OCI-LY1 (cell line): ENCODE data around the gene CHD5.
A peak's percentile ranks its signal among the peaks of the same experiment; 100 is the strongest.

Source experiments
- H2AFZ ChIP-seq: fragments of 200-600 bp; sonication (generic), shearing (Covaris generic); 2 replicates; pipeline ENCODE4 v1.6.0; 2014; ENCODE audit warnings: antibody characterized with exemption, mild to moderate bottlenecking, low read length
- H3F3A ChIP-seq: fragments of 200-600 bp; sonication (generic), shearing (Covaris generic); 2 replicates; pipeline ENCODE4 v1.6.0; 2014; ENCODE audit warnings: mild to moderate bottlenecking, antibody characterized with exemption, low read length, moderate library complexity; ENCODE audit not compliant: insufficient read depth
- H3K27ac ChIP-seq: fragments of 200-600 bp; sonication (generic); 2 replicates; pipeline ENCODE4 v1.5.1; 2014; ENCODE audit warnings: low read length, mixed run types, mild to moderate bottlenecking, low read depth; ENCODE audit not compliant: poor library complexity, severe bottlenecking
- H3K27me3 ChIP-seq: fragments of 200-600 bp; sonication (generic); 2 replicates; pipeline ENCODE4 v1.6.0; 2014; ENCODE audit warnings: antibody characterized with exemption, mild to moderate bottlenecking, low read length, moderate library complexity; ENCODE audit not compliant: insufficient read depth
- H3K36me3 ChIP-seq: fragments of 200-600 bp; sonication (generic); 2 replicates; pipeline ENCODE4 v1.6.1; 2014; ENCODE audit warnings: mild to moderate bottlenecking, antibody characterized with exemption, low read length, moderate library complexity, mixed read lengths; ENCODE audit not compliant: insufficient read depth
- H3K4me1 ChIP-seq: fragments of 200-600 bp; sonication (generic); 2 replicates; pipeline ENCODE4 v1.5.1; 2014; ENCODE audit warnings: mild to moderate bottlenecking, low read length, moderate library complexity; ENCODE audit not compliant: insufficient read depth, severe bottlenecking
- H3K4me2 ChIP-seq: fragments of 200-600 bp; sonication (generic), shearing (Covaris generic); 2 replicates; pipeline ENCODE4 v1.6.1; 2014; ENCODE audit warnings: low read length
- H3K4me3 ChIP-seq: fragments of 200-600 bp; sonication (generic); 2 replicates; pipeline ENCODE4 v1.5.1; 2014; ENCODE audit warnings: low read length, low read depth, mild to moderate bottlenecking, mixed read lengths; ENCODE audit not compliant: poor library complexity, severe bottlenecking
- H3K79me2 ChIP-seq: fragments of 200-600 bp; shearing (Covaris generic); 2 replicates; pipeline ENCODE4 v1.6.1; 2016; ENCODE audit warnings: mixed run types, low read length, mixed read lengths; ENCODE audit not compliant: insufficient read depth
- H3K9ac ChIP-seq: fragments of 200-600 bp; sonication (generic), shearing (Covaris generic); 2 replicates; pipeline ENCODE4 v1.6.1; 2014; ENCODE audit warnings: mild to moderate bottlenecking, low read length, mixed read lengths
- H3K9me2 ChIP-seq: fragments of 200-600 bp; sonication (generic), shearing (Covaris generic); 2 replicates; pipeline ENCODE4 v1.6.1; 2014; ENCODE audit warnings: low read depth, mild to moderate bottlenecking, low read length, mixed read lengths
- H3K9me3 ChIP-seq: fragments of 200-600 bp; shearing (Covaris generic); 2 replicates; pipeline ENCODE4 v1.6.1; 2014; ENCODE audit warnings: low read length, mixed read lengths
- H4K20me1 ChIP-seq: fragments of 200-600 bp; sonication (generic), shearing (Covaris generic); 2 replicates; pipeline ENCODE4 v1.6.0; 2016; ENCODE audit warnings: mild to moderate bottlenecking, low read length; ENCODE audit not compliant: insufficient read depth
- CTCF ChIP-seq: fragments of 200-600 bp; sonication (generic), shearing (Covaris generic); IDR thresholded peaks from 2 replicates; pipeline ENCODE4 v1.5.1; 2017; ENCODE audit warnings: mild to moderate bottlenecking, antibody characterized with exemption, low read length, moderate library complexity, mixed read lengths
- EZH2 ChIP-seq: fragments of 200-600 bp; sonication (generic), shearing (Covaris generic); IDR thresholded peaks from 2 replicates; pipeline ENCODE4 v1.8.0; 2017; ENCODE audit warnings: borderline replicate concordance, mixed run types, mild to moderate bottlenecking, antibody characterized with exemption, low read length, moderate library complexity, mixed read lengths

Gene CHD5

GRCh38 chr1:6142734-6143133, 37.4 kb downstream of the CHD5 start:
- Histone ChIP-seq H3K9me2 (no peaks in the 10 kb centered on the region), H4K20me1 (no peaks in the 10 kb centered on the region), H3K4me3 (no peak overlapping the region), H3K4me1 (no peaks in the 10 kb centered on the region), H3K4me2 (no peak overlapping the region), H3K9ac (no peak overlapping the region), H3K27me3 (no peaks in the 10 kb centered on the region), H2AFZ (no peak overlapping the region), H3K79me2 (no peaks in the 10 kb centered on the region), H3K36me3 (no peaks in the 10 kb centered on the region), H3F3A (no peaks in the 10 kb centered on the region), H3K27ac (no peak overlapping the region), H3K9me3 (no peaks in the 10 kb centered on the region)
- TF ChIP-seq CTCF (no peak), EZH2 (no peak)

DNA sequence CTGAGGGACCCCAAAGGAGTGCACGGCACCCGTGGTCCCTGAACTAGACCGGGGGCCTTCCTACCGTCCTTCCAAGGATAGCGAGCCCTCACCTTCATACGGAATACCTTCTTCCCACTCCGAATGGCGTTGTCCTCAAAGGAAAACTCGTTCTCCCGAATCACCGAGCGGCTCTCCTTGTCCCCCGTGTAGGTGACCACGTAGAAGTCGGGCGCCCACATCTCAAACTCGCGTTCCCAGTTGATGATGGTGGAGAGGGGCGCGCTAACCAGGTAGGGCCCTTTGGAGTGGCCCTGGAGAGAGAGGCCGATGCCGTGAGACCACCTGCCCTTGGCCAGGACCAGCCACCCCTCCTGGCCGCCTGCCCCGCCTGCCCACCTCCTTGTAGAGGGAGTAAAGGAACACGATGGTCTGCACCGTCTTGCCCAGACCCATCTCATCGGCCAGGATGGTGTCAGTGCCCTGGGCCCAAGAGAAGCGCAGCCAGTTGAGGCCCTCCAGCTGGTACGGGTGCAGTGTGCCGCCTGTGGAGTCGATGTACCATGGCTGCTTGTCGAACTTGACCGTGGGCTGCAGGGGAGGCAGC, 38.0 kb downstream of the CHD5 start:
- Histone ChIP-seq H3K9me3 (no peaks in the 10 kb centered on the region), H3F3A (no peaks in the 10 kb centered on the region), H3K36me3 (no peaks in the 10 kb centered on the region), H3K79me2 (no peaks in the 10 kb centered on the region), H3K4me1 (no peaks in the 10 kb centered on the region), H3K4me2 (no peak overlapping the region), H3K9me2 (no peaks in the 10 kb centered on the region), H3K9ac (no peak overlapping the region), H3K4me3 (no peak overlapping the region), H3K27ac (no peak overlapping the region), H4K20me1 (no peaks in the 10 kb centered on the region), H3K27me3 (no peaks in the 10 kb centered on the region), H2AFZ (no peak overlapping the region)
- TF ChIP-seq CTCF = no peak
- no peak for TF ChIP-seq EZH2

DNA sequence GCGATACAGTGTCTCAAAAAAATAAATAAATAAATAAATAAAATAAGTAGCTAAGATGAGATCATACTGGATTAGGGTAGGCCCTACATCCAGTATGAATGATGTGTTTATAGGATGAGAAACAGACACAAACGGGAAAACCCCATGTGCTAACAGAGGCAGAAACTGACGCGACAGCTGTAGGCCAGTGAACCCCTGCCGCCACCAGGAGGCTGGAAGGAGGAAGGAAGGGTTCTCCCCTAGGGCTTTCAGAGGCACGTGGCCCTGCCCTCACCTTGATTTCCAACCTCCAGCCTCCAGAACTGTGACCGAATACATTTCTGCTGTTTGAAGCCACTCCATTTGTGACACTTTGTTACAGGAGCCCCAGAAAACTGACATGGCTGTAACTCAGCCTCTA, 38.5 kb downstream of the CHD5 start:
- Histone ChIP-seq H3K9me3 (no peaks in the 10 kb centered on the region), H3K27me3 (no peaks in the 10 kb centered on the region), H4K20me1 (no peaks in the 10 kb centered on the region), H3K9me2 (no peaks in the 10 kb centered on the region), H3K27ac (no peak overlapping the region), H3K9ac (no peak overlapping the region), H3K4me1 (no peaks in the 10 kb centered on the region), H2AFZ (no peak overlapping the region), H3F3A (no peaks in the 10 kb centered on the region), H3K36me3 (no peaks in the 10 kb centered on the region), H3K4me3 (no peak overlapping the region), H3K4me2 (no peak overlapping the region), H3K79me2 (no peaks in the 10 kb centered on the region)
- TF ChIP-seq EZH2 (no peak), CTCF (peak; percentile 30; the same call in 1 of the 2 replicates)
